Mesenteric fat pad (tissue), 1 donor: ENCODE measurements around the gene NKIRAS1. TPM values are rescaled to one million over a fixed set of nuclear protein-coding genes. Genes with fewer than 3 reads are reported as not detected.
"Not testable (repeated sequence)": the region's sequence is repeated elsewhere in the genome, so short reads cannot be mapped to it uniquely, and the experiment has no call there.

Experiments used
- DNase-seq: peaks from one replicate; pipeline ENCODE4 v3.0.0-alpha.2; 2020; ENCODE audit warnings: low spot score
- total RNA-seq: library from RNA; stranded (reverse); fragmentation: NEBNext Ultra II Directional; extraction: Animal tissue kit (Norgen Biotek cat#: 25700); gene quantifications from one replicate; pipeline ENCODE4 v1.2.1, GENCODE V29; 2021
- donor health status: DM: yes; HTN: yes; CAD: no.

The NKIRAS1 gene
- total RNA-seq, 1 donor from 2014 or later, result 15.7 TPM

DNA sequence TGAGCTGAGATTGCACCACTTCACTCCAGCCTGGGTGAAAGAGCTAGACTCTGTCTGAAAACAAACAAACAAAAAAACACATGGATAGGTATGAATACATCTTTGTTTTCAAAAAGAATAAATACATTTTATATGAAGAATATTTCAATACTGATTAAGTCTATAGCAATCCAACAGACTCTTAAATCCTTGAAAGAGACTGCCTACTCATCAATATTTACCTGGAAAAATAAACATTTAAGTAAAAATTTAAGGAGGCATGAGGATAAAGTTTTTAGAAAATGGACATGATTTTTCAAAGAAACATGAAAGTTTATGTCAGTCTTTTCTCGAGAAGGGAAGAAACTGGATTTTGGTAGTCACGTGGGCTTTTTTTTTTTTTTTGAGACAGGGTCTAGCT is 5.4 kb downstream of the NKIRAS1 start:
- no peak for DNase-seq

DNA sequence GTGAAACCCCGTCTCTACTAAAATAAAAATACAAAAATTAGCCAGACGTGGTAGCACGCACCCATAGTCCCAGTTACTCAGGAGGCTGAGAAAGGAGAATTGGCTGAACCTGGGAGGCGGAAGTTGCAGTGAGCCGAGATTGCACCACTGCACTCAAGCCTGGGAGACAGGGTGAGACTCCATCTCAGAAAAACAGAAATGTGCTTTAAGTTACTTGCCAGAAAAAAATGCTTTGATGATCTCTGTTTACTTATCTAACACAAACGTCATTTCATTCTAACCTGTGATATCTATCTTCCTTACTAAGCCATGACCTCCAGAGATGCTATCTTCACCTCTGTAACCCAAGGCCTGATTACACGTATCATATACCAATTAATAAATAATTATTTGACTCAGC is 7.4 kb downstream of the NKIRAS1 start:
- DNase-seq, result no peak

DNA sequence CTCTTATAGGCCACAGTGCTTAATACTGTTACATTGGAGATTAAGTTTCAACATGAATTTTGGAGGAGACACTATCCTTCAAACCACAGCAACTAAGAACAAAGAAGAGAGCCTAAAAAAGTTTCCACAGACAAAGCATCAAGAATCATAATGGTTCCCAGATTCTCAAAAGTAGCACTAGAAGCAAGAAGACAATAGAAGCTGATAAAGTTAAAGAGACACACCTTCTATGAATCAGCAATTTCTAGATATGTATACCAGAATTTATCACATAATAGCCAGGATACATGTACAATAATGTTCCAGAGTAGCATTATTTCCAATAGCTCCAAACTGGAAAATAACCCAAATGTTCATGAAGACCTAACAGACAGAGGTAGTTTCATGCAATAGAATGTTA is 12.2 kb downstream of the NKIRAS1 start:
- no peak for DNase-seq

DNA sequence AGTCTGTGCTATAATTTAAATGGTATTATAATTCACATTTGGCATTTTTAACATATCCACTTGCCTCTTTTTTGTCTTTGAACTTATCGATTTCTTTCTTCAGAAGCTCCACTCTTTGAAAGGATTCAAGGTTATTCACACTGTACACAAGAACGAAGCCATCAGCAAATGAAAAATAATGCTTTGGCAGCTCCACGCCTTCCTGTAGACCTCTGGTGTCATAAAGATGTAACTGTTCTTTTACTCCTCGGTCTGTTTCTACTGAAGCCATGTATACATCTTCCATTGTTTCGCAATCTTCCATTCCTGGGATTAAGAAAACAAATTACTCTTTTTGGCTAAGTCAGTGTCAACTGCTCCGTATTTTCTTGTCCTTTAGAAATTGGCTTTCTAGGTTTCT is 16.0 kb downstream of the NKIRAS1 start:
- no peak for DNase-seq

DNA sequence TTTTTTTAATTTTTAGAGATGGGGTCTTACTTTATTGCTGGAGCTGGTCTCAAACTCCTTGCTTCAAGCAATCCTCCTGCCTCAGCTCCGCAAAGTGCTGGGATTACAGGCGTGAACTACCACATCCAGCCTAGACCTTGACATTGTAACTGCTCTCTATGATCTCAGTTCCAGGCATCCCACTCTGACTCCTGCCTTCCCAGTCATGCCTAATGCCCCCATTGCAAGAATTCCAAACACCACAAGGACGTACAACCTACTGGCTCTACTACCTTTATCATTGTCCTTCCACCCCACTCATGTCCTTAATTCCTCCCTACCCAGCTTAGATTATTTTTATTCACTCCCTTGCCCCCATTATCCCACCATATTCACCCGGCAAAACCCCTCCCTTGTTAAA is 21.6 kb downstream of the NKIRAS1 start:
- DNase-seq, result no peak

DNA sequence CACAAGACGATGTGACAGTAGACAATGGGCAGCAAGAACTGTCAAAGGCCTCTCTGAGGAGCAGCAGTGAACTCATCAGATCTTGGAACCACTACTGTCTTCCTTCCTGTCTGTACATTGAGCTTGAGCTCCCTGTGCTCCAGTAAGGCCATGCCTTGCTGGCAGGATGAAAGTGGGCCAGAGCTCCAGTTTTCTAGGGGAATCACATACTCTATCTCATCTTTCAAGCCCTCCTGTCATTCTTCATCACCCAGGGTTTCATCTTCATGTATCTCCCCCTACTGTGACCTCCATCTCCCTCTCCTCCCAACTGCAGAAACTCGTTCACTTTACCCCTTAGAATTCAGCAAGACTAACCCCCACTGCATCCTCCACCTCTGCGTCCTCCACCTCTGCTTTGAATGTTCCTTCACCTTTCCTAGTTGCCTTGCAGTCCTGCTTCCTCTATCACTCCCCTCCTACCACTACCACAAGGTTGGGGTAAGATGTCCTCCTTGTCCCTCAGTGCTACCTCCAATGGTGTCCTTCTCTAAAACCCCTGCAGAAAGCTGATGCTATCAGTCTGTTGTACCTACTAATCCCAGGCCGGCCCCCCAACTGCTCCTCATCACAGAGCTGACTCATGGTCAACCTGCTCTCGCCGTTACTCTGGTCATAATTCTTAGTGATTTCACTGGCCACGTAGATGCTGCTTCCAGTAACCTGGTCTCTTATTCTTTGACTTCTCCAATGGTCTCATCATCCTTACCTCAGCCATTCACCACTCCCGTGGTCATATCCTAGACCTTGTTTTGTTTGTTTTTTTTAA is 22.3 kb downstream of the NKIRAS1 start:
- no peak for DNase-seq

DNA sequence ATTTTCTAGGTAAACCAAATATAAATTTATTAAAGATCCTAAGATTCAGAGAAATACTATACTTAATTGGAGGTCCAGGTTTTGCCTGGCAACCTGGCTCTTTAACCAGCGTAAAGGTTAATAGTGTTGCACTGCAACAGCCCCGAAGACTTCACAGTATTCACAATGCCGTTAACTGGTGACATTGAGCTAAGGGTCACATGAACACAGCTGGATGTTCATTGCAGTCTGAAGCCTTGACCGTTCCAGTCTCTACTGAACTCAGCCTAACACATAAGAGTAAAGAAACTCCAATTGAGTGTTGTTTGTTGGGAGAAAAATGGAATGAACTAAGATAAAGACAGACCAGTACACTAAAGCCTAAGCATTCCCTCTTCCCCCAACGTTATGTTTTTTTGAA is 26.8 kb downstream of the NKIRAS1 start:
- DNase-seq, result no peak

DNA sequence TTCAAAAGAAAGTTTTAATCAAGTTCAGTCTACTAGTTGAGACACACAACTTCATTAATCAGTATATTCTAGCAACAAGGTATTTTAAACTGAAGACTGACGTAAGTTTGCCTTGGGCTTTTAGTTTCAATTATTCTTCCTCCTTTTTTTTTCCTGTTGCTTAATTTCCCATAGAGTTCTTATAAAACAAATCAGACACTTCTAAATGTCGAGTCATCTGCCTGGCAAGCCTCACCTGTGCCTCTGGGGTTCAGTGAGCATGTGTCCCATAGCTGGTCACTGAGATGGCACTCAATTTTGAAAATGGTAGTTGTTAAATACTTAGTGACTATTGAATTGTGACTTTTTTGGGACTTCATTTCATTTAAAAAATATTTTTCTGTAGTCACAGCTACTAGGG is 27.4 kb downstream of the NKIRAS1 start:
- no peak for DNase-seq

DNA sequence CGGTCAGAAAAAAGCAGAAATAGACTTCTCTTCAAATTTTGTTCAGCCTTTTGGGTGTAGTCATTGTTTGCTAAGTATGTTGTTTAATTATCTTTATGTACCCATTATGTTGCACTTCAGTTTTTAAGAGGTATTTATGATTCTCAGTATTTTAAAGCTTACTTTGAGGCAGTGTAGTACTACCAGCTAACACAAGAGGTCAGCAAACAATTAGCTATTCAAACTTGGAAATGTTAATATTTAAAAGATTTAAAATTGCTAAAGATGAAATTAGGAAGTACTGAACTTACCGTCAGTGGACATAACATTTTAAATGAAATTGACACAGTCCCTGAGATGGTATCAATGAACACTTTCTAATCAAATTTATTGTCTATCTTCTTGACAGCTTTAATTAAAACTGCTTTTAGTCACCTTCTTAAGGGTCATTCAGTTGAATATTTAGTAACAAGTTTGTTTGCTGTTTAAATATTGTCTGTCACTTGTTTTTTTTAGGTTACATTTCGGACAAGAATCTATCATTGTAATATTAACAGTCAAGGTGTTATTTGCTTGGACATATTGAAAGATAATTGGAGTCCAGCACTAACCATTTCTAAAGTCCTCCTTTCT is 28.1 kb downstream of the NKIRAS1 start:
- DNase-seq, result no peak

DNA sequence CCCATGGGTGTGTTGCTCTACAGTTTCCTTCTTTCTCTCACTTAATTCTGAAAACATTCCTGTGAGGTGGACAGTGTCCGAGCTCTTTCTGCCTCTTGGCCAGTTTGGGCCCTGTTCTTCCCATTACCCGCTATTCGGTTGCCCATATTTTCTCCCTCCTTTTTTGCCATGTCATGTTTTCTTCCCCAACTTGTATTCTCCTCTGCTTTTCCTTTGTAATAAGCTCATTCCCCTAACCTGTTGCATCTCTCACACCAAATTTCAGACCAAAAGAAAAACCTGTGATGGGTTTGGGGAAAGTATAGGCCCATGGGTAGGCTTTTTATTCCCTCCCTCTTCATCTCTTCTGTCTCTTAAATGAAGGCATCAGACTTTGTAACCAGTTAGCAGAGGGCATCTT is 30.5 kb downstream of the NKIRAS1 start:
- DNase-seq, result no peak

DNA sequence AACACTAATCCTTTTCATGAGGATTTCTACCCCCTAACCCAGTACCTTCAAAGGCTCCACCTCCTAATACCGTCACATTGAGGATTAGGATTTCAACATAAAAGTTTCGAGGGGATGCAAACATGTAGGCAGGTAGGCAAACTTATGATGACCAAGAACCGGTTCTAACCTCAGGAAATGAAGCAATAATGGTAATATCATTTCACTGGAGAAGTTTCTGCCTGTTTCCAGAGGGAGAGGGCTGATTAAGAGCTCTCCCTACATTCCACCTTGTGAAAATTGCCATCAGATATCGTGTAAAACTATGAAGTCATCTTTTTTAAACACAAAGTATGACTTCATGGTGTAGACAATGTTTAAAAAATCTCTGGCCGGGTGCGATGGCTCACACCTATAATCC is 31.6 kb downstream of the NKIRAS1 start:
- DNase-seq, result no peak

DNA sequence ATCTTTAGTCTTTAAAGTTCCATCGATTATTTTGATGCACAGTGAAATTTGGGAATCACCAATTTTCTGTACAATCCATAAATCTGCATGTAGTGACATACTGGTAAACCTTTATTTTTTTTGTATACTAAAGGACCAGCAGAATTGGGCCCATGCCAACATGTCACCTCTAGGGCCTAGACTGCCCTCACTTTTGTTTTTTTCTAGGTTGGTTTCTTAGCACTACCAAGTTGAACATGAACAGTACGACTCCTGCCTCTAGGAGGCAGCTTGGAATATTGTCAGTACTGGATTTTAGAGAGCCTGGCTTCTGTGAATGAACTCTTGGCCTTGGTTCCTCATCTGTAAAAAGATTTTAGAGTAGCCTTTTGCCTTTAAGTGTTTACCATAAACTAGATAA is 32.3 kb downstream of the NKIRAS1 start:
- DNase-seq, result no peak

DNA sequence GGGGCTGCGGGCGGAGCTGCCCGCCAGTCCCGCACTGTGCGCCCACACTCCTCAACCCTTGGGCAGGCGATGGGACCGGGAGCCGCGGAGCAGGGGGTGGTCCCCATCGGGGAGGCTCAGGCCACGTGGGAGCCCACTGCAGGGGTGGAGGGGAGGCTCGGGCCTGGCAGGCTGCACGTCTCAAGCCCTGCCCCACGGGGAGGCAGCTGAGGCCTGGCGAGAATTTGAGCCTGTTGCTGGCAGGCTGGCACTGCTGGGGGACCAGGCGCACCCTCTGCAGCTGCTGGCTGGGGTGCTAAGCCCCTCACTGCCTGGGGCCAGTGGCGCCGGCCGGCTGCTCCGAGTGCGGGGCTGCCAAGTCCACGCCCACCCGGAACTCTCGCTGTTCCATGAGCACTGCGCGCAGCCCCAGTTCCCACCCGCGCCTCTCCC is 34.3 kb downstream of the NKIRAS1 start:
- no peak for DNase-seq

DNA sequence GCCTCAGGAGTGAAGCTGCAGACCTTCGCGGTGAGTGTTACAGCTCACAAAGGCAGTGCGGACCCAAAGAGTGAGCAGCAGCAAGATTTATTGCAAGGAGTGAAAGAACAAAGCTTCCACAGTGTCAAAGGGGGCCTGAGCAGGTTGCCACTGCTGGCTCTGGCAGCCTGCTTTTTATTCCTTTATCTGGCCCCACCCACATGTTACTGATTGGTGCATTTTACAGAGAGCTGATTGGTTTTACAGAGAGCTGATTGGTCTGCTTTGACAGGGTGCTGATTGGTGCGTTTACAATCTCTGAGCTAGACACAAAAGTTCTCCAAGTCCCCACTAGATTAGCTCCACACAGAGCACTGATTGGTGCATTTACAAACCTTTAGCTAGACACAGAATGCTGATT is 34.8 kb downstream of the NKIRAS1 start:
- DNase-seq, result not testable (repeated sequence)

DNA sequence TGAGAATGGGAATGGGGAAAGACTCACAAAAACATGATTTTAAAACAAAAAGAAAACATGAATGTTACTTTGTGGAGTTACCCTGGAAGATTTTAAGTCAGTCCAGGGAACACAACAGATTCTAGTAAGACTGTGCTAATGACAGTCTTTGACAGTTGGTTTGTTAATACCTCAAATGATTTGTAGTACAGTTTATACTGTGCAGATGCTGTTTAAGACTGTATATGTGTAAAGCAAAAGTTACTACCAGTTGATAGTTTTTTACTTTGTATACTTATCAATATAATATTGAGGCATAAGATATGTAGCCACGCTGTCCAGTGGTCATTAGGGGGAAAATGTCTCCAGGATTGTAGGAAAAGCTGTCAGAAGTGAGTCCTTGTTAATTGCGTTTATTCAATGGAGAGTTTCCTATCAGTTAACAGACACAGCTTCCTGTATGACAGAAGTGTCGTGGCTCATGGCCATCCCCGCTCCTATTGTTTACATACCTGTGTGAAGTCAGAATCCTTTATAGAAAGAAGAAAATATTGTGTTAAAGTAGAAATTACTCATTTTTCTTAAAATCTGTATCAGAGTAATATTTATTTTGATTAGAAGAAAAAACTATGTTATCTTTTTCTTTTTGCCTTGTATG is 36.0 kb downstream of the NKIRAS1 start:
- DNase-seq, result no peak

DNA sequence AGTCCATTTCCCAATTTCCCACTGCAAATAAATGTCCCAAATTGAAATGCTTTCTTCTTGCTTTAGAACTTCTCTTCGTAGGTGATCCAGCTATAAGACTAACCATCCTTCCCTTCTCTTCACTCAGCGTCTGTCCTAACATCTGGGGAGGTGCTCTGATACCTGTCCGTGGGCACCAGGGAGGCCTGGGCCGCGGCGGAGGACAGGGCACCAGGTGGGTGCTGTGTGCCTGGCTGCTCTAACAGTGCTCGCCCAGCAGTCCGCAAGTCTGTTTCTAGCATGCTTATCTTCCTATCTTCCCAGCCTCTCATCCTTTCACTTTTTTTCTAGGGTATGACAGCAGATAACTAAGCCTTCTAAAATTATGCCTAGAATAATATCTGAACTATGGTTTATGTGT is 37.3 kb downstream of the NKIRAS1 start:
- DNase-seq, result no peak

DNA sequence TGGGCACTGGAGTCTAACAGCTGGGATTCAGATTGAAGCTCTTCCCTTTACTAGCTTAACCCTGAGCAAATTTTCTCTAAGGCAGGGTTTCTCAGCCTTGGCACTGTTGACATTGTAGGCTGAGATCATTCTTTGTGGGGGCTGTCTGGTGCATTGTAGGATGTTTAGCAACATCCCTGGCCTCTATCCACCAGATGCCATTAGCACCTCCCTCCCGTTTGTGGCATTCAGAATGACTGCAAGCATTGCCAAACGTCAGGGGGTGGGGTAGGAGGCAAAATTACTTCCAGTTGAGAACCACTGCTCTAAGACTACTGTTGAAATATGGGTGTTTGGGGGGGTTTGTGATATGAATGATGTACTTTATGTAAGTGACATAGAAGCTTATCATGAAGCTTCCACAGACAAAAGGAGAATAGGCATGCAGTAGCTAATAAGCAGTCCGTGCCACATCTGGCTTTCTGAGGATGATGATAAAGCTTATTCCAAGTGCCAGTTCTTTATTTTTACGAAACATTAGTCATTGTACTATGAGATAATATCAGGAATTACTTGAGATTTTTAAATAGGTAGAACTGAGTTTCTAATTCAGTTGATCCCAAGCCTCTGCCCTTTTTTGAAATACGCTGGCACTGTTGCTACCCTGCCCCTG is 39.3 kb downstream of the NKIRAS1 start:
- DNase-seq, result no peak

DNA sequence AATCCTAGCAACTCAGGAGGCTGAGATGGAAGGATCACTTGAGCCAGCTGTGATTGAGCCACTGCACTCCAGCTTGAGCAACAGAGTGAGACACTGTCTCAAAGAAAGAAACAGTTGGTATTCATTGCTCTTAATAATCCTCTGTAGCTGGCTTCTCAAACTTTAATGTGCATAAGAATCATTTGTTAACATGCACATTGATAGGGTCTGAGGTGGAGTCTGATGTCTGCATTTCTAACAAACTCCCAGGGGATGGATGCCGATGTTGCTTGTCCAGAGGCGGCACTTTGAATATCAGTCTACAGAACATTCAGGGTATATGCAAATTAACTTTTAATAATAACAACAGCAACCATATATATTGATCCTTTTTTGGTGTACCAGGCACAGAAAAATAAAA is 39.9 kb downstream of the NKIRAS1 start:
- no peak for DNase-seq

DNA sequence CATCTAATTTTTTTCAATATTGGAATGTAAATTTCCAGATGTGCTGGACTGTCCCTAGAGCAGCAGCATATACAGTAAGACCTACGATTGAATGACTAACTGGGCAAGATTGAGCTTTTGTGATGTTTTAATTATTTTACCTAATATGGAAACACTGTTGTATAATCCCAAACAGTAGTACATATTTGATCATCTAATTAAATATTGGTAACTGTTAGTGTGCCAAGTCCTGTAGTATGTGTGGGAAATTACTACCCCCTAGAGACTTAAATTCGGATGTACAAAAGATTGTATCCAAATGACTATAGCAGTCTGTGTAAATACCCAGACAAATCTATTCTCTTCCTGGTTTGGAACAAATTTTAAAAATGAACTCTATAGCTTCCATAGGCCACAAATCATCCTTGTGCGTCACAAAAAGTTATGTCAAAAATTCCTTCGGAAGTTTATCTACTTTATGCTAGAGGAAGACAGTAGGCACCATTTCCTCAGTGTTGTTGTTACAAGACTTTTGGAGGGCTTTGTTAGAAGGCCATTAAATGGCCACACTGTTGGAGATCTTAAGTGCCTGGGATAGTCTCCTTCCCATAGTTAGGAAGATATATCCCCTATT is 41.6 kb downstream of the NKIRAS1 start:
- no peak for DNase-seq

DNA sequence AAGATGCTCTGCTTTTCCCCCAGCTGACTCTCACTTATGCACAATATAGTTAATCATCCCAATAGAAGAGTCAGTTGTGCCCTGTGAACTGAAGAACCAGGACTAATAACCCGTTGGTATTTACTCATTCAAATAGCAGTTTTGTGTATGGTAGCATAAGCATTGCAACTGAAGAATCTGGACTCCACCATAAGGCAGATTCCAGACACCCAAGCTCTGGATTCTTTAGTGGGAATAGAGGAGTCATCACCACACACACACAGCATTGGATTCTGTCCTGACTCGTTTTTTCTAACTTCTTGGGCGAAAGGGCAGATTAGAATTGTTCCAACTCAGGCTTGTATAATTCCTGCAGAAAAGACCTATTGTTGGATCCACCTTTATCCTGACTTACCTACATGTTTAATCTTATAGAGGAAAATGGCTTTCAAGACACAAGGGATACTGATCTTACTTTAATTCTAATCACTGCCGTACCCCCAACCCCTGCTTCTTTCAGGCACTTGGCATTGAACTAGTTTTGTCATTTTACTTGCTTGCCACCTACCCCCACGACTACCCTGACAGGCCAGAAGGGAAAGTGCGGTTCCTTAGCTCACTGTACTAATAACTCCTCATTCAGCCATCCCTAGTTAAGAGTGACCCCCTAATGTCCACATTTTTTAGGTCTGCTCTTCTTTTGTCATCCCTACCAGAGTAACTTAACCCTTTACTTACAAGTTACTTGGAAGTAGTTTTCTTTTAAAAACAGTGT is 42.3 kb downstream of the NKIRAS1 start:
- no peak for DNase-seq

DNA sequence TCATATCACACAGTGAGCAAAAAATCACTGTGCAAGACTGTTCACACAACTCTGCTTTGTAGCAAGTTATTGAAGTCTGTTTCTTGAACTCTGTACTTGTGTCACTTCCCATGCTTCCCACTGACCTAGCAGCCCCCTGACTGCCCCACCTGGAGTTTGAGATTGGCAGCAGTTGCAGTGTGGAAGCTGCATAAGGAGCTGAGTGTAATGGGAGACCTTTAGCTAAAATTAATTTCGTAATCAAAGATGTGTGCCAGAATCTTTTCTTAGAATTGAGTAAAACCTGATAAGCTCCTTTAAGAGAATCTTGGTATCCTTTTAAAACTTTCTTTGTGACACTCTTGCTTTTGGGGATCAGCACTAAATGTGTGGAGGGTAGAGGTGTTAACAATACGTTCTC is 42.8 kb downstream of the NKIRAS1 start:
- no peak for DNase-seq
